NCI-H187 treated with DMSO at 0.1 percent for 48 hours (cell line): Measurements from ENCODE around the gene LRFN5.
"Not testable (repeated sequence)": the region's sequence is repeated elsewhere in the genome, so short reads cannot be mapped to it uniquely, and the experiment has no call there.

Experiments
- DNase-seq: peaks from one replicate; lab custom pipeline; 2025; lab: John Stamatoyannopoulos, UW

The LRFN5 gene

DNA sequence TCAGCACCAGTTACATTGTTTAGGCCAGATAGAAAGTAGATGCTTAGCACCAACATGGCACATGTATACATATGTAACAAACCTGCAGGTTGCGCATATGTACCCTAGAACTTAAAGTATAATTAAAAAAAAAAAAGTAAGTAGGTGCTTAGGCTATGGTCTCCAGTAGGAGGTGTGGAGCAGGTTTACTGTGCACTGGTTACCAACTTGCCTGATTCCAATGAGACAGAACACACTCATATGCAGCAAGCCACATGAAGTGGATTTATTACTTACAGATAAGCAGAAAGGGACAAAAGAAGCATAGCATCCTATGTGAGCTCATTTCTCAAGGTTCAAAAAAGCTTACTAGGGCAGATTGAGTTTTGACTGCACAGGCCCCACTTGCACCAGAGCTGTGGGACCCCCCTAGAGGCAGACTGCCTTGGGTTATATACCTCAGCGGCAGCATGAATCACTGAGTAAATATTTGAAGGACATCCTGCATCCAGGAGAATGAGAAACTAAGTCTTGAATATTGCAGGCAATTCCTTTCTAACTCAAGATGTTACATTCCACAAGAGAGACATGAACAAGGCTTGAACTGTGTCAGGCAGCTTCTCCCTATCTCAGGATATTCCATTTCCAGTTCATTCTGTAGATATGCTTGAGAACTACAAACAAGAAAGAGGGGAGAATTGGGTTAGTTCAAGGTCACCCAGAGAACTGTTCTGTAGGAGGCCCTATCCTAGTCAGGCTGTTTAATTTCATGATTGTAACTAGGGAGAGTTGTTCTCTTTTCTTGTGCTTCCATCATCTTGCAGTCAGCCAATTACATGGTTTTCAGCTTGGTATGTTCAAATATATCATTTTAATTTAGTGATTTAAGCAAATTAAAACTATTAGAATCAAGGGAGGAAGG lies 30.1 kb downstream of the LRFN5 start:
- no peak for DNase-seq

DNA sequence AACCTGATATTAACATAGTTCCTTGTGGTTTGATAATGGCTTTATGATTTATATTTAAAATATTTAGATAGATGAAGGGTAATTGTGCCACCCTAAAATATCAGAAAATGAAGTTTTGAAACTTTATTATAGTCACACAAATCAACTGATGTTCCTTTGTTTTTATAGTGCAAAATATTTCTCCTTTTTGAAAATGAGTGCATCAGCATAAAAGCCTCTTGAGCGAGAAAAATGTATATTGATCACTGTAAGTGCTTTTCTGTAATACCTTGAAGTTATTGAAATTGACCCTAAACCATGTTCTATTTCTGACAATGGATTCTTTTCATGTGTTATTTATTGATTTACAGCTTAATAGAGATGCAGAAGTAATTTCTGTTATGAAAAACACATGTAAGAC lies 35.0 kb downstream of the LRFN5 start:
- DNase-seq: no peak

DNA sequence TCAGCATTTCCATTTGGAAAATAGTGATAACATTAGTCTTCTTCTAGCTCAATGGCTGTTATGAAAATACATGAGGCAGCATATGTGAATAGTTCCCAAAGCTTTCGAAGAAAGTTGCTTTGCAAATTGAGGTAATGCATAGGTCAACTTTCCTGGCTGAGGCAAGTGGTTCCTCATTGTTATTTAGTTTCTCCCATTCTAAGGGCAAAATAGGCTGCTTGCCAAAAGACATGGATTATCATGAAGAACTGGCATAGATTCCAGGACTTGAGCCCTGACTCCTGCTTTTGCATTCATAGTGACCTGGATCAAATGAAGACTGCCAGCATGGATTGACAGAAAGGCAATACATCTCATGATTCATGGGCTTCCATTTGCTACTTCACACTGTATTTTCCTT lies 35.7 kb downstream of the LRFN5 start:
- DNase-seq: no peak

DNA sequence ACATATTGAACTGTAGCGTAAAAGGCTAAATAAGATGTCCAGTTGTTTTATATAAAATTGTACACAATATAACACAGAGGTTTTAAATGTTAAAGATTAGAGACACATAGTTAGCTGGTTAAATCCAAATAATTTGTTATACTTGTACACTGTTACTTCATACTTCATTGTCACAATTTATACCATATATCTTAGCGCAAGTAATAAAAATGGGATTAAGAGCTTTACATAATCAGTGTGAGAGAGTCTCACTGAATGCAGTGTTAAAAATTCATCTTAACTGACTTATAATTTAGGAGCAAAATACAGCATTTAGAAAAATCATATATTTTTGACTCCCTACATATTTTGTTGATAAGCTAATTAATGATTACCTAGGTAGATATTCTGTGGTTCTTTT lies 36.1 kb downstream of the LRFN5 start:
- no peak for DNase-seq

DNA sequence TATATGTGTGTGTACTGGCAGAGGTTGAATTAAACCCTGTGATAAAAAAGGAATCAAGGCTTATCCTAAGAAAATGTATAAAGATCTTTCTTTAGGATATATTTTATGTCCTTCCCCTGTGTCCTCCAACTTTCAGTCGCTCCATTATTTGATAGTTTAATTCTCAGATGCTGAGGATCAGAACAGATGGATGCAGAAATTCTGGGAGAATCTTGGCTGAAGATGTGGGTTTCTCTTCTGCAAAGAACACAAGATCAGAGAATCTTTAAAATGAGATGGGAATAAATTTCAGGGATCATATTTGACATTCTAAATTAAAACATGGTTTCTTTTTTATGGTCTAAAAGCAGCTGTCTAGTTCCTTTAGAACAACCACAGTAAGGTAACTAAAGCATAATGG lies 37.9 kb downstream of the LRFN5 start:
- no peak for DNase-seq

DNA sequence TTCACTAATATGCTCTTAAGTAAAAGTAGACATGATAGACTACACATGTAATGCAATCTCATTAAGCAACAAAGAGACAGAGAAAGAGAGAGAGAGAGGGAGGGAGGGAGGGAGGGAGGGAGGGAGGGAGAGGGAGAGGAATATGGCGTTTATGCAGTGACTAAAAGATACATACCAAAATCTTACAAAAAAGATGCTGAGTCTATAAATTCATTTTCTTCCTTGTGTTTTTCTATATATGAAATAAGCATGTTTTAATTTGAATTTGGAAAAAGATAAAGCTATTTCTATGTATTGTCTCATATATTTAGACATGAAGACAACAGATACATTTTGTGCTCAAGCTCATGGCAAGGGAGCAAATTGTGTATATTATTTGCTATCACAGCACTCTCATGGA lies 44.1 kb downstream of the LRFN5 start:
- DNase-seq: no peak

DNA sequence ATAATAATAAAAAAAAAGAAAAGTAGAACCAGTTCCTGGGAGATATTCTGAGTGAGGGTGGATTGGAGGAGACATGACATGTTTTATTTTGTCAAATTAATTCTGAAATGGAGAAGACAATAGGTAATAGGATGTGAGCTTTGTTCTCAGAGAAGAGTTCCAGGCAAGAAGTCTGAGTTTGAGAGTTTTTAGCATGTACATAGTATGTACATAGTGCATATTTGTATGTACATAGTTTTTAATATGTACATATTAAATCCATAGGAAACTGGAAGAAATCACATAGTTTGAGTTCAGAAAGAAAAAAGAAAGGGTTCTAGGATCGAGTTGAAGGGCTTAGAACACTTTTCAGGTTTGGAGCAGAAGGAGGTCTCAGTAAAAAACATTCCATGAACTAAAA lies 47.5 kb downstream of the LRFN5 start:
- DNase-seq: no peak

DNA sequence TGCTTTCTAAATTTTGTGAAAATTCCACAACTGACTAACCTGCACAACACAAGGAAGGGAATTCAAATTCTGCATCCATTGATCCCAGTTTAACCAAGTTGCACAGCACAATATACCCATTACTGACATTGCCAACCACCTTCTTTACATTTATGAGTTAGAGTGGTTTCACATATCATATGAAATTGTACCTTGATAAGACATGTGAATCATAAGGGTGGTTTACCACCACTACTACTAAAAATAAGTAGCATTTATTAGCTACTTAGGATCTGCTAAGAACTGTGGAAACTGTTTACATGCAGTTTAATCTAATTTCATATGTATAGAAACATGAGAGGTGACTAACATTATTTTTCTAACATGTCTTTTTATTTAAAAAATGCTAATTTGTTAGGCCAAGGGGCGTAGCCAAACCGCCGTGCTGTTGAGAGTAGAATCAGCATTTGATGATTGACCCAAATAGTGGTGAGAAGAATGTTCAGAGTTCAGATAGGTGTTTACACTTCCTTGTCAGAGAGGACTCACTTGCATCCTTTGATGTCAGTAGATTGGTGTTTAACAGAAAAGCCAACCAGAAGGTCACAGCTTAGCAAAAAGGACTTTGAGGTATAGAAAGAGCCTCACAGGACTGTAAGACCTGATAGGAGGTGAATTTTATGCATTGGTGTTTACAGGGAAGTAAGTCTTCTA lies 56.2 kb downstream of the LRFN5 start:
- no peak for DNase-seq

DNA sequence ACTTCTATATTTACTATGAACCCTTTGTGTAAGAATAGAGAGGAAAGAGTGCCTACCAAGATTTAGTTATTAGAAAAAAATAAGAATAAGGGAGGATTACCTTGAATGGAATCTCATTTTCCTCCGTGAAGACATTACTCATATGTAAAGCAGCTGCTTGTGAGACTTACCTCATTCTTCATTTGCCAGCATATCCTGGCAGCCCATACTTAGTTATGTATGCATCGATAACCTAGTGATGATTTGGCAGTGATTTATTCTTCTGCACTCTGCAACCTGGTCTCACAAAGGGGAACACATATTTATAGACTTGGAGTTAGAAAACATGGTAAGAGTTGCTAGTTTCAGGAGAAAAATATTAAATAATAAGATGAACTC lies 56.8 kb downstream of the LRFN5 start:
- DNase-seq: no peak

DNA sequence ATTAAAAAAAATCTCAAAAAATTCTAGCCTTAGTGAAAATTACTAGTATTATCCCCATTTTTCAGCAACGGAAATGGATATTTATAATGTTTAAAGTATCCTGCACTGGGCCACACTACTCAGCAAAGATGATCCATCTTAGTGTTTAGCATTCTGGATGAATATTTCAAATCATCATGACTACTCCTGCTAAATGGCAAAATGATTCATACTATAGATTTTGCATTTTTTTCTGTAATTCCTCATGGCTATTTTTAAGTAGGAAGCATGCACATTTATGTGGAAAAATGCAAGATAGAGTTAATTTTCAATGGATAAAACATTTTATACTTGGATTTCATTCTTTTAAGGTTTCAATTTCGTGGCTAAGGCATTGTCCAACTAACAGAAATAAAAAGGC lies 59.6 kb downstream of the LRFN5 start:
- DNase-seq: no peak

DNA sequence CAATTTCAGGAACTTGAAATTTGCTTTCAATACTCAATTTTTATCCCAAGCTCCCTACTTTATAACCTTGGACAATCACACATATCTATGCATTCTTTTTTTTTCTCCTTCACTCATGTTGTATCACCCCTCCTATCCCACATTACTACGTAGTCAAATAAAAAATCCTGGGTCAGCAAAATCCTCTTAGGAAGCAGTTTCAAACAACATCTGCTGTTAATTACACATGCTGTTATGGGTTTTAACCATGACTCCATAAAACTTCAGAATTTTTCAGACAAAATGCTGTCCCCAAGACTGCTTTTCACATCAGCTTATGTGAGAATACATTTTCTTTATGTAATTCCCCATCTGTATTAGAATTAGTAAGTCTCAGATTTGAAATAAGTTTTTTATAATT lies 61.7 kb downstream of the LRFN5 start:
- no peak for DNase-seq

DNA sequence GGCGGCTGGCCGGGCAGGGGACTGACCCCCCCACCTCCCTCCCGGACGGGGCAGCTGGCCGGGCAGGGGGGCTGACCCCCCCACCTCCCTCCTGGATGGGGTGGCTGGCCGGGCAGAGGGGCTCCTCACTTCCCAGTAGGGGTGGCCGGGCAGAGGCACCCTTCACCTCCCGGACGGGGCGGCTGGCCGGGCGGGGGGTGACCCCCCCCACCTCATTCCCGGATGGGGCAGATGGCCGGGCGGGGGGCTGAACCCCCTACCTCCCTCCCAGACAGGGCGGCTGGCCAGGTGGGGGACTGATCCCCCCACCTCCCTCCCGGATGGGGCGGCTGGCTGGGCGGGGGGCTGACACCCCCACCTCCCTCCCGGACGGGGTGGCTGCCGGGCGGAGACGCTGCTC lies 66.9 kb downstream of the LRFN5 start:
- not testable (repeated sequence) for DNase-seq

DNA sequence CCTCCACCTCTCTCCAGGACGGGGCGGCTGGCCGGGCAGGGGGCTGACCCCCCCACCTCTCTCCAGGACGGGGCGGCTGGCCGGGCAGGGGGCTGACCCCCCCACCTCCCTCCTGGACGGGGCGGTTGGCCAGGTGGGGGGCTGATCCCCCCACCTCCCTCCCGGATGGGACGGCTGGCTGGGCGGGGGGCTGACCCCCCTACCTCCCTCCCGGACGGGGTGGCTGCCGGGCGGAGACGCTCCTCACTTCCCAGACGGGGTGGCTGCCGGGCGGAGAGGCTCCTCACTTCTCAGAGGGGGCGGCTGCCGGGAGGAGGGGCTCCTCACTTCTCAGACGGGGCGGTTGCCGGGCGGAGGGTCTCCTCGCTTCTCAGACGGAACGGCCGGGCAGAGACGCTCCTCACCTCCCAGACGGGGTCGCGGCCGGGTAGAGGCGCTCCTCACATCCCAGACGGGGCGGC lies 67.9 kb downstream of the LRFN5 start:
- not testable (repeated sequence) for DNase-seq

DNA sequence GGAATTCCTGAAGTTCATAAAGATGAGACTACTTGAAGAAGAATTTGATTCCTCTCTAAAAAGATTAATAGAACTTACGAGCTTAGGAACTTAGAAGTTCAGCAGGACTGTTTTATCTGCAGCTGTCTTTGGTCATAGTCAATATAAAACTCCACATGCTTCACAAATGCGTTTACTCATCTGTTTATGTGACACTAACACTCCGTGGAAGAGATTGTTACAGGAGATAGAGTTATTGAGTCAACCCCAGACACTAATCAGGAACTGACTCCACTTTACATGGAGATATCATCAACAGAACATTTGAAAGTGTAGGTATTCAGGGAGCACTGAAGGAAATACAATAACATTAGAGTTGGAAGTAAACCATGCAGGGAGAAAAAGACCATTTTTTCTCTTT lies 92.8 kb downstream of the LRFN5 start:
- no peak for DNase-seq

DNA sequence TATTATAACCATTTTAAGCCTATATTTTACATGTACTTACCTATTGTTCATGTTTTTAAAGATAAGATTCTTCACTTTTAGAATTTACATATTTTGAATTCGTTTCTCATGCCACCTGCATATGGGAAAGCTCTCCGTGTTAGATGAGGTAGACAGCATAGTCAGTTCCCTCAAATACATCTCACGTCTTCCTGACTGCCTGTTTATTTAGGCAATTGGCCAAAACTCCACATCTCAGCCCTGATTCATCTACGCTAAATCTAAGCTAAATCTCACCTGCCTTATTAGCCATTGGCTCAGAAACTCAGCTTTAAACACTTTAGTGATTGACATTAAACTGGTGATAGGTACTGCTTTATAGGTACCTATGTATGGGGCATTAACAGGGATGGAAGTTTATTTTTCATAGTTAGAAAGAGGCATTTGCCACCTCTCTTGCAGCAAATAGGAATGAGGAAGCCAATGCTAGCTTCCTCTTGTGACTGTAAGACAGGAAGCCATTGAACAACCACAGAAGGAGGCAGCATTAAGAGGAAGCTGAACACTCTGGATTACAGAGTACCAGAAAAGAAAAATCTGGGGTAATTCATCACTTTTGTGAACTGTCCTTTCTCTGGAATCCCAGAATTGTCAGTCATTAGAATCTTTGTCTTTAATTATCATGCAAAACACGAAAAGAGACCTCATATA lies 111.9 kb downstream of the LRFN5 start:
- DNase-seq: no peak

DNA sequence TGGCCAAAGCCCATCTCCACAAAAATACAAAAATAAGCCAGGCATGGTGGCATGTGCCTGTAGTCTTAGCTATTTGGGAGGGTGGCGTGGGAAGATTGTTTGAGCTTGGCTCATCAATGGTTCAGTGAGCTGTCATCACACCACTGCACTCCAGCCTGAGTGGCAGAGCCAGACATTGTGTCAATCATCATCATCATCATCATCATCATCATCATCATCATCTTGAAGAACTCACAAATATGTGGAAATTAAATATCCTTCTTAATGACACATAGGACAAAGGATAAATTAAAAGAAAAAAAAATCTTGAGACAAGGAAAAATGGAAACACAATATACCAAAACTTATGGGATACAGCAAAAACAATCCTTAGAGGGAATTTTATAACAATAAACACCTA lies 132.5 kb downstream of the LRFN5 start:
- DNase-seq: no peak

DNA sequence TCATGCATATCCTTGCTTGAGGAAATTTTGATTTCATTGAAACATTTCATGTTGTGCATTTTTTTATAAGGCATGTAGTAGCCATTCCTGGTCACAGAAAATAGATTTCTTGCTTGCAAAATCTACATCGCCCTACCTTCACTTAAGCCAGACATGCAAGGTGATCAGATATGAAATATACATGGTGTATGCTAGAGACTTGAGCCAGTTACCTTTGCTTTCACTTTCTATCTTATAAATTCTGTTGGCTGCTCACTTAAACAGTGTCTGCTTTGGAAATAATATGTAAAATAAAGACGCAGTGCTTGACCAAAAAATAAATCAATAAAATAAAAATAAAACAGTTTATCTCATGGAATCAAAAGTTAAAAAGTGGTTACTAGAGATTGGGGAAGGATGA lies 136.5 kb downstream of the LRFN5 start:
- no peak for DNase-seq

DNA sequence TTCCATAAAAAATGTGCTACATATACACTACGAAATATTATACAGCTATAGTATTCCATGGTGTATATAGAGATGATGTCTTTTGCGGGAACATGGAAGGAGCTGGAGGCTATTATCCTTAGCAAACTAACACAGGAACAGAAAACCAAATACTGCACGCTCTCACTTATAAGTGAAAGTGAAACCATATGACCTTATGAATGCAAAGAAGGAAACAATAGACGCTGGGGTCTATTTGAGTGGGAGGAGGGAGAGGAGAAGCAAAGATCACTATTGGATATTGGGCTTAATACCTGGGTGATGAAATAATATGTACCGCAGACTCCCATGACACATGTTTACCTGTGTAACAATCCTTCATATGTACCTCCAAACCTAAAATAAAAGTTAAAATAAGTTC lies 142.8 kb downstream of the LRFN5 start:
- no peak for DNase-seq

DNA sequence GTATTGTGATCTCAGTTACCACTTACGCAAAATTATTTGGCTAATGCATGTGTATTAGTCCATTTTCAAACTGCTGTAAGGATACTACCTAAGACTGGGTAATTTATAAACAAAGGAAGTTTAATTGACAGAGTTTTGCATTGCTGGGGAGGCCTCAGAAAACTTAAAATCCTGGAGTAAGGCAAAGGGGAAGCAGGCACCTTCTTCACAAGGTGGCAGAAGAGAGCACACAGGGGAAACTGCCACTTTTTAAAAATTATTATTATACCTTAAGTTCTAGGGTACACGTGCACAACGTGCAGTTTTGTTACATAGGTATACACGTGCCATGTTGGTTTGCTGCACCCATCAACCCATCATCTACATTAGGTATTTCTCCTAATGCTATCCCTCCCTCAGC lies 143.9 kb downstream of the LRFN5 start:
- not testable (repeated sequence) for DNase-seq

DNA sequence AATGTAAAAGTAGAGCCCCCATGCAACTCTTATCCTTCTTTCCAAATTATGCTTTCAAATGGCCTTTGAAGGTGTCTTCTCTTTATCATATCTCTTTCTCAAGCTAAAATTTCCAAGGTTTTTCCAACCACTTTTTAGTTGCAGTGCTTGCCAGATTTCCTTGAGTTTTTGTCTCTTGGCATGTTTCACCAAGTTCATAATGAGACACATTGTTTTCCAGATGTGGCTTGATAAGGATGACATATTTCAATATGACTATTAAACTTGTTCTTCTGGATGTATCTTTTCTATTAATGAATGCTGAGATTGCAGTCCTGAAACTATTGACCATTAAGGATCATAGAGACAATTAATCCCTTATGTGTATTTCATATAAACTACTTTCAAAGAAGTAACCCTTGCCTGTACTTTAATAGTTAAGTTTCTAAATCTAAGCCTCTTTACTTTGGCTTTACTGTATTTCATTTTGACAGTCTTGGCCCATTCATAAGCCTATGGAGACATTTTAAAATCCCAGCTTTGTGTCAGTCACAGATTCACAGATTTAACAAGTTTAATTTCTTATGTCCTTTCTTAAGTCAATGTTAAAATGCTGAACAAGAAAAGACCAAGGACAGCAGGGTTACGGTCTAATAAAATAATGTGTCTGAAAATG lies 151.5 kb downstream of the LRFN5 start:
- no peak for DNase-seq

DNA sequence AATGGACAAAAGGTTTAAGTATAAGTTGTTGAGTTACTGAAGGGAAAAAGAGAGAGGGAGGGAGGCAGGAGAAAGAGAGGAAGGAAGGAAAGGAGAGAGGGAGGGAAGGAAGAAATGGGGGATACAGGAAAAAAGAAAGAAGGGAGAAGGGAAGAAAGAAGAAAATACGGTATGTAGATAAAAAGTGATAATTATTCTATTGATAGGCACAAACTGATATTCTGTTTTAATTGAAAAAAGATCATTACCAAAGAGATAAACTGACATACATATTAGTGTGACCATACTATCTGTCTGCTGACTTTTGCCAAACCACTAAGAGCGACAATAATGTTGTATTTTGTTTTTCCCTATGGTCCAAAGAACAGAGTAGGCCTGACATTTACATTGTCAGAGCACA lies 154.5 kb downstream of the LRFN5 start:
- no peak for DNase-seq

DNA sequence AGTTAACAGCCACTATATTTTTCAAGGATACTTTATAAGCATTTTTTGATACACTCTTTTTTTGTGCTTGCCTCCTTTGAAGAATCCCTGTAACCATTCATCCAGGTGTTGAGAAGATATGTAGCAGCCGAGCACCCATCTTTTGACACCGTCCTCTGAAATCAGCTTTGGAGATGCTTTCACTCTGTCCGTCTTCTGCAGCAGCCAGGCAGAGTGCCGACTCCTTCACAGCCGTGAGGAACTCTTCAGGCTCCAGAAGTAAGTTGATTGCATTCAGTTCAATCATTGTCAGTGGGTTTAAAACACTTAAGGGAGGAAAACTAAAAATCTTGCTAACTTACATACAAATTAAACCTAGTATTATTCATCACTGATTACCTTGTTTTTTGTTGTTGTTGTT lies 160.1 kb downstream of the LRFN5 start:
- no peak for DNase-seq
